HG02642 (cell line): ENCODE data around the gene SEPTIN7.
"Not testable (repeated sequence)": the region's sequence is repeated elsewhere in the genome, so short reads cannot be mapped to it uniquely, and the experiment has no call there.

Source experiments
- ATAC-seq: cut with Tn5 transposase; IDR thresholded peaks from one replicate; pipeline ENCODE4 v1.9.1; 2021; ENCODE audit warnings: mild to moderate bottlenecking; ENCODE audit not compliant: unreplicated experiment, poor library complexity

Gene SEPTIN7

GRCh38 chr7:35800718-35801391, at the start of gene SEPTIN7:
Gene SEPTIN7, plus strand, starts transcription at chr7:35801057. Its CDS starts 153 bp downstream, at chr7:35801210.
- peak; percentile 87 for ATAC-seq

GRCh38 chr7:35752742-35753141, 48.1 kb upstream of the SEPTIN7 start:
- no peak for ATAC-seq

GRCh38 chr7:35753761-35754603, 46.9 kb upstream of the SEPTIN7 start:
- ATAC-seq = no peak

GRCh38 chr7:35754741-35755140, 46.1 kb upstream of the SEPTIN7 start:
- no peak for ATAC-seq

GRCh38 chr7:35755711-35756110, 45.1 kb upstream of the SEPTIN7 start:
- ATAC-seq = no peak

GRCh38 chr7:35756453-35756852, 44.4 kb upstream of the SEPTIN7 start:
- not testable (repeated sequence) for ATAC-seq

GRCh38 chr7:35757574-35757973, 43.3 kb upstream of the SEPTIN7 start:
- ATAC-seq = no peak

GRCh38 chr7:35758421-35758820, 42.4 kb upstream of the SEPTIN7 start:
- ATAC-seq = no peak

- ATAC-seq = no peak
Measured at GRCh38 chr7:35760143-35760745, 40.6 kb upstream of the SEPTIN7 start.

- no peak for ATAC-seq
Measured at GRCh38 chr7:35761871-35762677, 38.8 kb upstream of the SEPTIN7 start.

- no peak for ATAC-seq
Measured at GRCh38 chr7:35762781-35763180, 38.1 kb upstream of the SEPTIN7 start.

GRCh38 chr7:35768346-35768745, 32.5 kb upstream of the SEPTIN7 start:
- ATAC-seq = no peak

GRCh38 chr7:35771776-35772175, 29.1 kb upstream of the SEPTIN7 start:
- no peak for ATAC-seq

- ATAC-seq = no peak
Measured at GRCh38 chr7:35773994-35774393, 26.9 kb upstream of the SEPTIN7 start.

- no peak for ATAC-seq
Measured at GRCh38 chr7:35776686-35777085, 24.2 kb upstream of the SEPTIN7 start.

- no peak for ATAC-seq
Measured at GRCh38 chr7:35777121-35777520, 23.7 kb upstream of the SEPTIN7 start.

GRCh38 chr7:35780070-35780469, 20.8 kb upstream of the SEPTIN7 start:
- no peak for ATAC-seq

GRCh38 chr7:35781200-35781701, 19.6 kb upstream of the SEPTIN7 start:
- no peak for ATAC-seq

GRCh38 chr7:35781767-35782515, 18.9 kb upstream of the SEPTIN7 start:
- no peak for ATAC-seq

- no peak for ATAC-seq
Measured at GRCh38 chr7:35784332-35784731, 16.5 kb upstream of the SEPTIN7 start.
